Stomach (tissue), 4 donors: ENCODE data around the gene ZMIZ1.

Source experiments
- EP300 ChIP-seq: sonication (generic); formaldehyde crosslinking; IDR thresholded peaks from one replicate; pipeline ENCODE4 v1.6.1; 2017; ENCODE audit warnings: antibody characterized with exemption
- POLR2A ChIP-seq, 4 donors: fragments of 450-650 bp; IDR thresholded peaks; one replicate each; pipeline ENCODE4 v1.6.1; 2016; ENCODE audit warnings: antibody characterized with exemption in 4 of 4, control low read depth in 2 of 4, mild to moderate bottlenecking in 1 of 4, moderate library complexity in 1 of 4
- TF ChIP-seq, protein P1 (sequence below), 7 experiments: fragments of 450-650 bp in 4 of 7; fragments of 200-600 bp in 3 of 7; sonication (generic) in 3 of 7; IDR thresholded peaks; one replicate each; pipeline ENCODE4 v1.5.1; 2016 to 2019; ENCODE audit warnings: antibody characterized with exemption in 7 of 7, control low read depth in 2 of 7, mild to moderate bottlenecking in 1 of 7

- TF ChIP-seq, protein P1, sequence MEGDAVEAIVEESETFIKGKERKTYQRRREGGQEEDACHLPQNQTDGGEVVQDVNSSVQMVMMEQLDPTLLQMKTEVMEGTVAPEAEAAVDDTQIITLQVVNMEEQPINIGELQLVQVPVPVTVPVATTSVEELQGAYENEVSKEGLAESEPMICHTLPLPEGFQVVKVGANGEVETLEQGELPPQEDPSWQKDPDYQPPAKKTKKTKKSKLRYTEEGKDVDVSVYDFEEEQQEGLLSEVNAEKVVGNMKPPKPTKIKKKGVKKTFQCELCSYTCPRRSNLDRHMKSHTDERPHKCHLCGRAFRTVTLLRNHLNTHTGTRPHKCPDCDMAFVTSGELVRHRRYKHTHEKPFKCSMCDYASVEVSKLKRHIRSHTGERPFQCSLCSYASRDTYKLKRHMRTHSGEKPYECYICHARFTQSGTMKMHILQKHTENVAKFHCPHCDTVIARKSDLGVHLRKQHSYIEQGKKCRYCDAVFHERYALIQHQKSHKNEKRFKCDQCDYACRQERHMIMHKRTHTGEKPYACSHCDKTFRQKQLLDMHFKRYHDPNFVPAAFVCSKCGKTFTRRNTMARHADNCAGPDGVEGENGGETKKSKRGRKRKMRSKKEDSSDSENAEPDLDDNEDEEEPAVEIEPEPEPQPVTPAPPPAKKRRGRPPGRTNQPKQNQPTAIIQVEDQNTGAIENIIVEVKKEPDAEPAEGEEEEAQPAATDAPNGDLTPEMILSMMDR (IDR thresholded peaks at IDR 0.05) = no peak
- no peak for TF ChIP-seq EP300
- no peak for TF ChIP-seq POLR2A (IDR thresholded peaks at IDR 0.05)
Measured at GRCh38 chr10:79123547-79123963, 54.8 kb downstream of the ZMIZ1 start.
